ENCODE data around the gene SOD1. TPM values are rescaled to one million over a fixed set of nuclear protein-coding genes. Genes with fewer than 3 reads are reported as not detected.

Gene SOD1
- total RNA-seq, 2 experiments from 2014 or later: 232 to 284 TPM

DNA sequence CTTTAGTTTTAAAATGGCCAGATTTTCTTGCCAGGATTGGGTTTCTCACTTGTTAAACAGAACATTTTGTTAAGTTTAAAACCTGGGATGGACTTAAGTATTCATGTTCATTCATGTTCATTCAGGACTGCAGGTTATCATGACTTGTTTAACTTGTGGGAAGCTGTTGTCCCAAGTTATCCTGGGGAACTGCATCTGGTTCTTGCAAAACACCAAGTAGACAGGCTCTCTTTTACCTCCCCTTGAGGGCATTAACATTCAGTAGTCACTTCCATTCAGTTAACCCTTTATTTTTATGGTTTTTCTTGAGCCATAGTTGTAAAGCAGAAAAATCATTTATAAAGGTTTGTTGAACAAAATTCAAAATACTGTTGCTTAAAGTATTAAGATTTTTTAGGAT lies 8.1 kb downstream of the SOD1 start:
- H3K4me3 Mint-ChIP-seq: no peak overlapping the region
- H3K27me3 Mint-ChIP-seq: no peaks in the 10 kb centered on the region
- ChIA-PET CTCF (no interaction called here), POLR2A (interaction anchor here (0.6 kb wide), 1 partner anchor 58 kb away, joined by 6 read pairs; no protein-coding TSS in a partner anchor)
- no peaks in the 10 kb centered on the region for H3K9me3 Mint-ChIP-seq (ENCODE audit: low read depth)
- H3K27ac Mint-ChIP-seq: peak overlapping the region; percentile 68
- H3K36me3 Mint-ChIP-seq (ENCODE audit: low read depth): peaks cover 66% of the 10 kb centered on the region
- H3K4me1 Mint-ChIP-seq: peaks cover 76% of the 10 kb centered on the region
- no peak for DNase-seq
- intact Hi-C loops (cut with DNase I, micrococcal nuclease): loop anchor here (5.0 to 10.0 kb wide), 3 partner anchors 45 to 827 kb away; no protein-coding TSS in a partner anchor
- no peak for ATAC-seq

DNA sequence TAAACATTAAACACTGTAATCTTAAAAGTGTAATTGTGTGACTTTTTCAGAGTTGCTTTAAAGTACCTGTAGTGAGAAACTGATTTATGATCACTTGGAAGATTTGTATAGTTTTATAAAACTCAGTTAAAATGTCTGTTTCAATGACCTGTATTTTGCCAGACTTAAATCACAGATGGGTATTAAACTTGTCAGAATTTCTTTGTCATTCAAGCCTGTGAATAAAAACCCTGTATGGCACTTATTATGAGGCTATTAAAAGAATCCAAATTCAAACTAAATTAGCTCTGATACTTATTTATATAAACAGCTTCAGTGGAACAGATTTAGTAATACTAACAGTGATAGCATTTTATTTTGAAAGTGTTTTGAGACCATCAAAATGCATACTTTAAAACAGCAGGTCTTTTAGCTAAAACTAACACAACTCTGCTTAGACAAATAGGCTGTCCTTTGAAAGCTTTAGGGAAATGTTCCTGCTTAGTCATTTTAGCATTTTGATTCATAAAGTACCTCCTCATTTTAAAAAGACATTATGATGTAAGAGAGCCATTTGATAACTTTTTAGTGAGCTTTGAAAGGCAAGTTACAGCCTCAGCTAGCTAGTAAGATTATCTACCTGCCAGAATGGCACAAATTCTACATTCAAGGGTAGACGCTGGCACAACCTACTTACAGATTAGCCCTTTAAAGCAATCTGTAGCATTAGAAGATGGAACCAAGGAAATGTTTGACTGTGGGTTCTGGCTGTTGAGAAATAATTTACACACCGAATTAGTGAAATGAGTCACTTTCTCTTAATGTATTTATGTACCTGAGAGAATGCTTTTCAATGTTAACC lies 9.4 kb downstream of the SOD1 start:
- H3K4me3 Mint-ChIP-seq: no peak overlapping the region
- H3K4me1 Mint-ChIP-seq: peaks cover 65% of the 10 kb centered on the region
- CTCF ChIA-PET: interaction anchor here (0.9 to 1.4 kb wide), 2 partner anchors 19 to 46 kb away, joined by 4 read pairs; no protein-coding TSS in a partner anchor
- H3K27ac Mint-ChIP-seq: peak overlapping the region; percentile 75
- DNase-seq (no peak), ATAC-seq (peak; percentile 62)
- POLR2A ChIA-PET: interaction anchor here (1.0 kb wide), 1 partner anchor 8 kb away, joined by 5 read pairs; no protein-coding TSS in a partner anchor
- no peaks in the 10 kb centered on the region for H3K9me3 Mint-ChIP-seq (ENCODE audit: low read depth)
- intact Hi-C loops (cut with DNase I, micrococcal nuclease): loop anchor here (1.0 to 10.0 kb wide), 6 partner anchors 10 to 826 kb away; partner anchors contain the start of genes SCAF4 (in 1 of the 2) and SOD1 (in 1 of the 2)
- no peaks in the 10 kb centered on the region for H3K27me3 Mint-ChIP-seq
- H3K36me3 Mint-ChIP-seq (ENCODE audit: low read depth): peaks cover 58% of the 10 kb centered on the region

DNA sequence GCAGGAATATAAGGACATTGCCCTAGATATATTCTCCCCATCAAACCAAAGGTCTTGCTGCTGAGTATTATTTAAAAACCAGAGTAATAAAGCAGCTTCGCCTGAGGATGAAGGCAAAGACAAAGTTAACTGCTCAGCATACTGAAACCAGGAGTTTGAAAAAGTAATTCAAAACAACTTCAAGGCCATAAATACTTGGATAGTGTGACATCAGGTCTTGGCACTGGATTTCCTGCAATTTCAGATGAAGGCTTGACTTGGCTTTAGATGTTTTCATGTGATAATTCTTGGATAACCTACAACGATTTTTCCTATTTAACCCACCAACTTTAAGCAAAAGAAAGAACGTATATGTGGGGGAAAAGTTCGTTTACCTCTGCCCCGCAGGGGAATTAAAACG lies 10.6 kb downstream of the SOD1 start:
- ATAC-seq (no peak), DNase-seq (no peak)
- POLR2A ChIA-PET: interaction anchor here (0.6 kb wide), 1 partner anchor 35 kb away, joined by 3 read pairs; no protein-coding TSS in a partner anchor
- Mint-ChIP-seq H3K36me3 (ENCODE audit: low read depth) (peaks cover 48% of the 10 kb centered on the region), H3K4me3 (no peak overlapping the region), H3K9me3 (ENCODE audit: low read depth) (no peaks in the 10 kb centered on the region), H3K27me3 (no peaks in the 10 kb centered on the region), H3K27ac (peak overlapping the region; percentile 59), H3K4me1 (peaks cover 55% of the 10 kb centered on the region)
- intact Hi-C loops (cut with DNase I, micrococcal nuclease): no loop called here
- CTCF ChIA-PET: no interaction called here

DNA sequence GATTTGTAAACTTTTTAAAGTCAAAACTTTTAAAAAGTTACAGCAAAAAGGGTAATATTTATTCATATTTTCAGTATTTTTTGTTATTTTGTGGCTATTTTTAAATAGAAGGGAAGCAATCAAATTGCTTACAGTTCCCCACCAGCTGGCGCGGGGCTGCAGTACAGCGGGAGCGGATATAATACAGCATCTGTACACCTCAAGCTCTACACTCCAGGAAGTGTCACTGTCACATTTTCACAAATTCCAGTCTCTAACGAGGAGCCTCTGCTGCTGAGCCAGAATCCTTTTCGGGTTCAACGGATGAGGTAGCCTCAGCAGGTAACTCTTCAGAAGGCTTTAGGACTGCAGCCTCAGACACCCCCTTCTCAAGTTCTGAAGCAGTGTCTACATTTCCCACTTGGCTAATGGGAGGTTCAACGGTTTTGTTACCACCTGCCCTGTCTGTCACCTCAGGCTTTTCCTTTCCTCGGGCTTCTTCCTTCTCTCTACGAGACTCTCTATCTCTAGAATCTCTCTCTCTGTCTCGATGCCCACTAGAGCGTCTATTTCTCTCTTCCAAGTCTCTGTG lies 11.7 kb downstream of the SOD1 start:
- intact Hi-C loops (cut with DNase I, micrococcal nuclease): no loop called here
- peaks cover 39% of the 10 kb centered on the region for H3K36me3 Mint-ChIP-seq (ENCODE audit: low read depth)
- CTCF ChIA-PET: no interaction called here
- peak overlapping the region; percentile 18 for H3K27ac Mint-ChIP-seq
- no peak overlapping the region for H3K4me3 Mint-ChIP-seq
- H3K9me3 Mint-ChIP-seq (ENCODE audit: low read depth): no peaks in the 10 kb centered on the region
- DNase-seq (no peak), ATAC-seq (no peak)
- H3K4me1 Mint-ChIP-seq: peaks cover 44% of the 10 kb centered on the region
- no peaks in the 10 kb centered on the region for H3K27me3 Mint-ChIP-seq
- POLR2A ChIA-PET: no interaction called here

DNA sequence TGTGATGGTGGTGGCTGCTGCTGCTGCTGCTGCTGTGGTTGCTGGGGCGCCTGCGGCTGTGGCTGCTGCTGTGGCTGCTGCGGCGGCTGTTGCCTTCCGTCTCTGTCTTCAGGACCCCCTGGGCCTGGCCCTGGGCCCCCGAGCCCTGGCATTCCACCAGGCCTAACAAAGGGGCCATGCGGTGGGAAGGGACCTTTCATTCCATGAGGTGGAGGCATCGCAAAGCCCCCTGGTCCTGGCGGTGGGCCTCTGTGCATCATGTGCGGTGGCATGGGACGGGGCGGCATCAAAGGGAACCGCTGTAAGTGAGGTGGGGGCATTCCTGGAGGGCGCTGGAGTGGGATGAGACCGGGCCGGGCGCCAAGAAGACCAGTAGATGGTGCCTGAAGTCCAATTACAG lies 12.4 kb downstream of the SOD1 start:
- H3K9me3 Mint-ChIP-seq (ENCODE audit: low read depth): no peaks in the 10 kb centered on the region
- peaks cover 32% of the 10 kb centered on the region for H3K36me3 Mint-ChIP-seq (ENCODE audit: low read depth)
- peaks cover 37% of the 10 kb centered on the region for H3K4me1 Mint-ChIP-seq
- H3K27ac Mint-ChIP-seq: peak overlapping the region; percentile 18
- H3K27me3 Mint-ChIP-seq: no peaks in the 10 kb centered on the region
- H3K4me3 Mint-ChIP-seq: no peak overlapping the region
- DNase-seq (no peak), ATAC-seq (no peak)
- ChIA-PET POLR2A (no interaction called here), CTCF (no interaction called here)
- intact Hi-C loops (cut with DNase I, micrococcal nuclease): no loop called here

DNA sequence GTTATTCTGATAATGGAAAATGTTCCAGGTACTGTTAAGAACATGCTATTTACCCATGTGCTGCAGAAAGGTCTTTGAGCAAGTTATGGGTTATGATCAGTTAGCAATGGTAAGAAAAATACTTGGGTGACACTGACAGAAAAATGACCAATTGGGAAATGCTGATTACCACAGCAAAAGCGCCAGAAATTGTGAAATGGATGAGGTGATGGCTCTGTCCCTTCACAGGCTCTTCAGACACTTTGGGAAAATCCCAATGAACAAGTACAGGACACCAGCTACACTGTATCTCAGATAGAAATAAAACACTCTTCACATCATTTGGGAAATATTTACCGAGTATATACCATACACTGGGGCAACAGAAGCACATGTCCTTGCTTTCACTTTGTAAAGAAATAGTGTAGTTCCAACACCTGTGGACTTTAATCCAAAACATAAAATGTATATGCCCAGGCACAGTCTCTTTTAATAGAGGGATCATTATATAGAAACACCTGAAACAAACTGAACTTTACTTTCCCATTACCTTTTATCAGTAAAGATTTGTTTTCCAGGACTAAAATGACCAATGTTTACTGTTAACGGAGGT lies 13.9 kb downstream of the SOD1 start:
- ATAC-seq: no peak
- Mint-ChIP-seq H3K36me3 (ENCODE audit: low read depth) (peaks cover 18% of the 10 kb centered on the region), H3K27me3 (no peaks in the 10 kb centered on the region), H3K9me3 (ENCODE audit: low read depth) (no peaks in the 10 kb centered on the region), H3K27ac (peak overlapping the region; percentile 30), H3K4me3 (no peak overlapping the region), H3K4me1 (peaks cover 22% of the 10 kb centered on the region)
- ChIA-PET POLR2A (no interaction called here), CTCF (no interaction called here)
- no peak for DNase-seq
- intact Hi-C loops (cut with DNase I, micrococcal nuclease): no loop called here

DNA sequence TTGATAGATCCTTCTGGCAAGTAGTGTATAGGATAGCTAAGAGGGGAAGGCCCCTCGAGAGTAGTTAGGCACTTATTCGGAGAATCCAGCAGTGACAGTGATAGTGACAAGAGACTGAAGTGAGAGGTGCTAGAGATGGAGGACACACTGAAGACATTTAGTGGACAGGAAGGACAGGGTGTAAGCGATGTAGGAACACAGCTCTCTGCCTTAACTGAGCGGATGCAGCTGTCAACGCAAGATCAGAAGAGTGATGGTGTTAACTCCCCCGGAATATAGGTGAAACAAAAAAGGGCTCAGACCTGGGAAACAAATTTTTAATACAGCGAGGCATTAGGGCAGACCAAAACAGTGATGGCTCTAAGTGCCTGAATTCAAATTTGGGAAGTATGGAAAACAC lies 15.8 kb downstream of the SOD1 start:
- Mint-ChIP-seq H3K36me3 (ENCODE audit: low read depth) (peaks cover 17% of the 10 kb centered on the region), H3K27ac (no peak overlapping the region), H3K4me3 (no peak overlapping the region), H3K9me3 (ENCODE audit: low read depth) (no peaks in the 10 kb centered on the region), H3K4me1 (peaks cover 4% of the 10 kb centered on the region), H3K27me3 (no peaks in the 10 kb centered on the region)
- intact Hi-C loops (cut with DNase I, micrococcal nuclease): no loop called here
- POLR2A ChIA-PET: no interaction called here
- ATAC-seq: no peak
- CTCF ChIA-PET: no interaction called here
- DNase-seq: no peak

DNA sequence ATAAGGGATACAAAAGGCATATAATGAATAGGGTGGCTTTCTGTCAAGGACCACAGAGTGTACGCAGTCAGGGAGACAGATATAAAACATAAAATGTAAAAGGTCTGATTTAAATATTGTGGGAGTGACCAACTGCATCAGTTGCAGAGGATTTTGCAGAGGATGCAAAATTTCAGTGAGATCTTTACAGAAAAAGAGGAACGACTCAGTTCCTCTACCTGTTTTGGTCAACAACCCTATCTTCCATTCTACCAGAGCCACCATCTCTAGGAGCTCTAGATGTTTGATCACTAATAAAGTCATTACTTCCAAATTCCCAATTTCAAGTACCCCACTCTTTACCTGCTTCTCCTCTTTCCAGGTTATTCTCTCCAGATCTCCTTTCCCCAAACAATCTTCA lies 16.5 kb downstream of the SOD1 start:
- ATAC-seq: no peak
- no peaks in the 10 kb centered on the region for H3K9me3 Mint-ChIP-seq (ENCODE audit: low read depth)
- peaks cover 14% of the 10 kb centered on the region for H3K36me3 Mint-ChIP-seq (ENCODE audit: low read depth)
- no peak for DNase-seq
- no peaks in the 10 kb centered on the region for H3K4me1 Mint-ChIP-seq
- POLR2A ChIA-PET: no interaction called here
- no peak overlapping the region for H3K4me3 Mint-ChIP-seq
- H3K27ac Mint-ChIP-seq: no peak overlapping the region
- intact Hi-C loops (cut with DNase I, micrococcal nuclease): no loop called here
- H3K27me3 Mint-ChIP-seq: no peaks in the 10 kb centered on the region
- CTCF ChIA-PET: no interaction called here

DNA sequence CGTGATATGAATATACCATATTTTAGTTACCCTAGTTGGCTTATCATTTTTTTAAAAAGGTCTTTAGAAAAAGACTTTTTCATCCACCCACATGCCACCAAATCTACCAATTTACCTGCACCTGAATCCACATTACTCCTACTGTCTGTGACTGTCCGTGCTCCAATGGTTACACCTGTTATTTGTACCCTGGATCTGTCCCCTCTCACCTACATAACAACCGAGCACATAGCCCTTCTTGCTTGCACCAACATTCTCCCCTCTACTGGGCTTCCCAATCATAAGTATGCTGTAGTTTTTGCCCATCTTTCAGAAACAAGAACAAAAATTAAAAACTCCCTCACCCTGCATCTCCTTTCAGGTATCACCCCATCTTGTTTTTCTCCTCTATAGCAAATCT lies 17.6 kb downstream of the SOD1 start:
- Mint-ChIP-seq H3K4me3 (no peak overlapping the region), H3K27me3 (no peaks in the 10 kb centered on the region), H3K9me3 (ENCODE audit: low read depth) (no peaks in the 10 kb centered on the region), H3K36me3 (ENCODE audit: low read depth) (peaks cover 15% of the 10 kb centered on the region), H3K27ac (no peak overlapping the region), H3K4me1 (no peaks in the 10 kb centered on the region)
- POLR2A ChIA-PET: no interaction called here
- DNase-seq (no peak), ATAC-seq (no peak)
- intact Hi-C loops (cut with DNase I, micrococcal nuclease): no loop called here
- CTCF ChIA-PET: no interaction called here

DNA sequence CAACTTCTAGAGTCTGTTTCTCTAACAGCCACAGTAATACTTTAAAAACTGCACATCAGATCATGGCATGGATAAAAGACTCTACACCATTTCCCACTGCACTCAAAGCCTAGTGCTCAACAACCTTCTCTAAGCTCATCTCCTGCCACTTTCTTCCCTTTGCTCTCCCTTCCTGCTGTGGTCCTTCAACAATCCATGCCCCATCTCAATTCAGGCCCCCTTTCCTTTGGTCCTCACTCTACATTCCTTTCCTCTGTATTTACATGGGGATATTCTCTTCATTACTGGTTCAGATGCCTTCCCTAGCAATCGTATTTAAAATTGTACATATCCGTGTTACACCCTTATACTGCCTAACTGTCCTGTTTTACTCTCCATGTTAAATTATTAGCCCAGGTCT lies 19.0 kb downstream of the SOD1 start:
- ATAC-seq (no peak), DNase-seq (no peak)
- Mint-ChIP-seq H3K4me1 (no peaks in the 10 kb centered on the region), H3K36me3 (ENCODE audit: low read depth) (peaks cover 26% of the 10 kb centered on the region), H3K4me3 (no peak overlapping the region), H3K27me3 (no peaks in the 10 kb centered on the region), H3K27ac (no peak overlapping the region), H3K9me3 (ENCODE audit: low read depth) (no peaks in the 10 kb centered on the region)
- ChIA-PET CTCF (no interaction called here), POLR2A (no interaction called here)
- intact Hi-C loops (cut with DNase I, micrococcal nuclease): no loop called here

DNA sequence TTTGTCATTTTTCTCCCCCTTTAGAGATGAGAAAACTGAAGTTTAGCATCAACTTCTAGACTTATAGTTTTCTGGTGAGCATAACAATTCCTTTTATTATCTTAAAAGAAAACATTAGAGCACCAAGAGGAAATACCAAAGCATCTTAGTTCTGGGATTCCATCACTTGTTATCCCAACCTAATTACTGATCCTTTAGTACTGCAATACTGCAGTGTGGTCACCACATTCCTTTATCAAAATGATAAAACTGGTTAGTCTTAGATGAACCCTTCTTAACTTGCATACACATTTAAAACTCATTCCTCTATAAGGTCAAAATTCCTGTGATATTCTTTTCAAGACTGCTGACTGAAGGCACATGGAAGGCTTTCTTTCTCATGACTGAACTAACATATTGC lies 23.1 kb downstream of the SOD1 start:
- no peak for ATAC-seq
- CTCF ChIA-PET: no interaction called here
- Mint-ChIP-seq H3K9me3 (ENCODE audit: low read depth) (no peaks in the 10 kb centered on the region), H3K27me3 (no peaks in the 10 kb centered on the region), H3K27ac (no peak overlapping the region), H3K4me3 (no peak overlapping the region), H3K4me1 (no peaks in the 10 kb centered on the region), H3K36me3 (ENCODE audit: low read depth) (peaks cover 56% of the 10 kb centered on the region)
- POLR2A ChIA-PET: no interaction called here
- no peak for DNase-seq
- intact Hi-C loops (cut with DNase I, micrococcal nuclease): loop anchor here in 1 of 2 experiments (2.0 kb wide), 1 partner anchor 20 kb away; no protein-coding TSS in a partner anchor

DNA sequence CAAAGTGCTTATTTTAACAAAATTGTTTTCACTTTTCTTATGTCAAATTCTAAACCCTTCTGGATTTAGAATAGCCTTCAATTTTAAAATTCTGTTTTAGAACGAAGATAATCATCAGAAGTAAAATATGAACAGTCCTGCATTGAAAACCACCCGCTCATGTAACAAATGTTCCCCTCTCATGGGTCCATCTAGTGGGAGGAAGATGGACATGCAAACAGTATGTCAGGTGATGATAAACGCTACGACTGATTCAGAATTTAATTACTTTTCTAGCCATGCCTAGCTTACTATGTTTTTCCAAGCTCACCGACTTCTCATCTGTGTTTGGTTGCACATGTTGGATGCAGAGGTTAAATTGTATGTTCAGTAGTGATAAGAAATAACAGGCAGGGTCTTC lies 23.5 kb downstream of the SOD1 start:
- H3K4me3 Mint-ChIP-seq: no peak overlapping the region
- intact Hi-C loops (cut with DNase I, micrococcal nuclease): loop anchor here in 1 of 2 experiments (2.0 kb wide), 1 partner anchor 20 kb away; no protein-coding TSS in a partner anchor
- DNase-seq (no peak), ATAC-seq (no peak)
- H3K27ac Mint-ChIP-seq: peak overlapping the region; percentile 29
- H3K36me3 Mint-ChIP-seq (ENCODE audit: low read depth): peaks cover 59% of the 10 kb centered on the region
- H3K27me3 Mint-ChIP-seq: no peaks in the 10 kb centered on the region
- H3K4me1 Mint-ChIP-seq: no peaks in the 10 kb centered on the region
- CTCF ChIA-PET: no interaction called here
- POLR2A ChIA-PET: no interaction called here
- H3K9me3 Mint-ChIP-seq (ENCODE audit: low read depth): no peaks in the 10 kb centered on the region
